H1 (cell line): ENCODE measurements around the gene FAR2. TPM values are rescaled to one million over a fixed set of nuclear protein-coding genes. Genes with fewer than 3 reads are reported as not detected.

Experiments used
- E2F6 ChIP-seq: IDR thresholded peaks from 2 replicates; pipeline ENCODE4 v1.6.1; 2012; ENCODE audit warnings: inconsistent platforms
- FOSL1 ChIP-seq: IDR thresholded peaks from 2 replicates; pipeline ENCODE4 v1.6.1; 2011; ENCODE audit warnings: mild to moderate bottlenecking, low read depth, low read length, moderate library complexity; ENCODE audit not compliant: insufficient read depth
- SP4 ChIP-seq: IDR thresholded peaks from 2 replicates; pipeline ENCODE4 v1.6.1; 2012; ENCODE audit warnings: low read length, inconsistent platforms
- polyA plus RNA-seq, 7 experiments: library from polyadenylated mRNA; depleted of rRNA in 3 of 7; stranded (reverse) in 5 of 7; unstranded in 2 of 7; fragments of >200 nt in 5 of 7; fragments of 200-250 nt in 2 of 7; gene quantifications; 1 replicate in 5 of 7; 2 replicates in 1 of 7; 4 replicates in 1 of 7; pipeline versions ENCODE4 v1.2.1 to v1.2.3, GENCODE V29; 2011 to 2013; ENCODE audit warnings: missing spikeins in 2 of 7, mixed read lengths in 2 of 7
- total RNA-seq: library from RNA; stranded (reverse); fragmentation: NEBNext Ultra II Directional; extraction: Animal tissue kit (Norgen Biotek cat#: 25700); gene quantifications from 2 replicates; pipeline ENCODE4 v1.2.1, GENCODE V29; 2021

The FAR2 gene
- total and polyA plus RNA-seq, 2 of the 8 experiments (the other 6 are each of a cell fraction or from before 2014, with no cell fraction given), result 24.0 to 24.1 TPM

- TF ChIP-seq FOSL1 (no peak), E2F6 (peak; percentile 24; the same call in 1 of the 2 replicates), SP4 (no peak)
Measured at GRCh38 chr12:29152981-29153630, 4.0 kb downstream of the FAR2 start (continued).
